HepG2 (cell line): ENCODE measurements around the gene EFS. TPM values are rescaled to one million over a fixed set of nuclear protein-coding genes. Genes with fewer than 3 reads are reported as not detected.

Experiments used
- ATAC-seq: fragments of 200-7000 bp; cut with Tn5 transposase; 3 replicates; pipeline ENCODE4 v1.9.1; 2020; ENCODE audit warnings: mild to moderate bottlenecking, moderate library complexity
- BruUV-seq: library from RNA; stranded (reverse); fragments of 400-500 nt; replicated peaks from 2 replicates; lab custom pipeline; 2021; lab: Mats Ljungman, UMichigan
- CTCF ChIA-PET: fragments of 300-600 bp; formaldehyde crosslinking; extraction: SDS; loops from one replicate; lab custom pipeline; 2021; ENCODE audit warnings: low total read pairs, inconsistent platforms, low intra/inter-chr PET ratio; lab: Yijun Ruan, JAX
- POLR2A ChIA-PET: fragments of 350-600 bp; sonication (Branson Sonifier 250); formaldehyde crosslinking; loops from one replicate; lab custom pipeline; 2020; ENCODE audit warnings: antibody characterized with exemption, inconsistent platforms; lab: Yijun Ruan, JAX
- DNase-seq: peaks from one replicate; pipeline ENCODE4 v3.0.0-alpha.2; 2015; ENCODE audit warnings: low spot score
- FAIRE-seq: peaks from 3 replicates; lab custom pipeline; 2011; peaks lifted over from hg19 to GRCh38; lab: Jason Lieb, UNC
- H2AFZ ChIP-seq: one replicate; pipeline ENCODE4 v1.6.1; 2011; ENCODE audit warnings: low read length, inconsistent platforms
- H3K27ac ChIP-seq: fragments of 300-600 bp; 3 replicates; pipeline ENCODE4 v1.8.0; 2011; ENCODE audit warnings: mixed run types, mild to moderate bottlenecking, mixed read lengths, low read length, inconsistent platforms; ENCODE audit not compliant: insufficient read depth; ENCODE audit errors: extremely low read length
- H3K27me3 ChIP-seq, 2 experiments: fragments of 200-600 bp in 1 of 2; 2 replicates in 1 of 2; 3 replicates in 1 of 2; pipeline versions ENCODE4 v1.6.0 to v1.8.0; 2011; ENCODE audit warnings: low read length in 2 of 2, mild to moderate bottlenecking in 2 of 2, moderate library complexity in 2 of 2, inconsistent platforms in 1 of 2; ENCODE audit not compliant: insufficient read depth in 2 of 2, control insufficient read depth in 1 of 2
- H3K36me3 ChIP-seq, 2 experiments: fragments of 200-600 bp in 1 of 2; replicated peaks in 1 of 2; 2 replicates in 1 of 2; 3 replicates in 1 of 2; pipeline versions ENCODE4 v1.5.1 to v1.8.0; 2011; ENCODE audit warnings: low read length in 2 of 2, inconsistent platforms in 1 of 2; ENCODE audit not compliant: insufficient read depth in 2 of 2, control insufficient read depth in 1 of 2
- H3K4me1 ChIP-seq: 2 replicates; pipeline ENCODE4 v1.5.1; 2012; ENCODE audit warnings: low read length, inconsistent platforms; ENCODE audit not compliant: insufficient read depth
- H3K4me2 ChIP-seq: 2 replicates; pipeline ENCODE4 v1.6.0; 2011; ENCODE audit warnings: low read depth, low read length, inconsistent platforms
- H3K4me3 ChIP-seq, 3 experiments: fragments of 200-600 bp in 1 of 3; sonication (generic), shearing (Covaris generic) in 1 of 3; replicated peaks in 1 of 3; 2 replicates each; pipeline ENCODE4 v1.5.1; 2011 to 2016; ENCODE audit warnings: low read length in 3 of 3, inconsistent platforms in 2 of 3, low read depth in 2 of 3, mild to moderate bottlenecking in 2 of 3, control low read depth in 1 of 3, mixed read lengths in 1 of 3; ENCODE audit not compliant: insufficient read depth in 1 of 3
- H3K79me2 ChIP-seq: one replicate; pipeline ENCODE4 v1.6.1; 2011; ENCODE audit warnings: low read length, inconsistent platforms; ENCODE audit not compliant: insufficient read depth
- H3K9ac ChIP-seq: 2 replicates; pipeline ENCODE4 v1.6.0; 2011; ENCODE audit warnings: mild to moderate bottlenecking, low read depth, low read length, inconsistent platforms; ENCODE audit not compliant: insufficient read depth
- H3K9me3 ChIP-seq: 2 replicates; pipeline ENCODE4 v1.5.1; 2012; ENCODE audit warnings: mild to moderate bottlenecking, low read length
- H4K20me1 ChIP-seq: 2 replicates; pipeline ENCODE4 v1.6.0; 2011; ENCODE audit warnings: inconsistent platforms, mild to moderate bottlenecking, low read length, moderate library complexity; ENCODE audit not compliant: insufficient read depth
- CREB1 ChIP-seq, 2 experiments: fragments of 450-650 bp in 1 of 2; IDR thresholded peaks; 2 replicates each; pipeline ENCODE4 v1.6.1; 2016 to 2017; ENCODE audit warnings: control low read depth in 1 of 2, mild to moderate bottlenecking in 1 of 2, missing compliant biosample characterization in 1 of 2, missing genetic modification characterization in 1 of 2
- ESRRA ChIP-seq: sonication (generic); formaldehyde crosslinking; IDR thresholded peaks from 2 replicates; pipeline ENCODE4 v1.5.1; 2020; ENCODE audit warnings: mild to moderate bottlenecking, low read depth, missing genetic modification reagents
- GABPB1 ChIP-seq: IDR thresholded peaks from 2 replicates; pipeline ENCODE4 v1.6.1; 2016; ENCODE audit warnings: mild to moderate bottlenecking, missing genetic modification reagents, moderate library complexity, missing compliant biosample characterization
- JUN ChIP-seq: sonication (generic); formaldehyde crosslinking; IDR thresholded peaks from 2 replicates; pipeline ENCODE4 v1.4.0; 2020; ENCODE audit warnings: mild to moderate bottlenecking, missing genetic modification reagents
- KAT2B ChIP-seq: fragments of 150-350 bp; IDR thresholded peaks from 2 replicates; pipeline ENCODE4 v1.6.1; 2014; ENCODE audit warnings: low read depth, low read length, borderline replicate concordance
- KAT7 ChIP-seq: IDR thresholded peaks from 2 replicates; pipeline ENCODE4 v1.6.1; 2018; ENCODE audit warnings: borderline replicate concordance, missing compliant biosample characterization
- KDM5B ChIP-seq: sonication (generic); formaldehyde crosslinking; IDR thresholded peaks from 2 replicates; pipeline ENCODE4 v1.4.0; 2020; ENCODE audit warnings: missing genetic modification reagents, mild to moderate bottlenecking, borderline replicate concordance
- NFE2L1 ChIP-seq: sonication (generic); formaldehyde crosslinking; IDR thresholded peaks from 2 replicates; pipeline ENCODE4 v1.4.0; 2020; ENCODE audit warnings: missing genetic modification reagents, mild to moderate bottlenecking, borderline replicate concordance
- NFYB ChIP-seq: sonication (generic); formaldehyde crosslinking; IDR thresholded peaks from 2 replicates; pipeline ENCODE4 v1.4.0; 2020; ENCODE audit warnings: missing genetic modification reagents
- TARDBP ChIP-seq: sonication (generic); formaldehyde crosslinking; IDR thresholded peaks from 2 replicates; pipeline ENCODE4 v1.8.0; 2022; ENCODE audit warnings: mild to moderate bottlenecking, missing genetic modification reagents
- TRIM24 ChIP-seq: sonication (generic); formaldehyde crosslinking; IDR thresholded peaks from 2 replicates; pipeline ENCODE4 v1.8.0; 2022; ENCODE audit warnings: mild to moderate bottlenecking, missing genetic modification reagents
- ZBTB8A ChIP-seq: sonication (generic); formaldehyde crosslinking; IDR thresholded peaks from 2 replicates; pipeline ENCODE4 v1.4.0; 2020; ENCODE audit warnings: mild to moderate bottlenecking, low read depth, missing genetic modification reagents, borderline replicate concordance
- ZFAT ChIP-seq: sonication (generic); formaldehyde crosslinking; conservative IDR thresholded peaks from 2 replicates; pipeline ENCODE4 v1.8.1; 2023; ENCODE audit warnings: missing genetic modification reagents, inconsistent platforms
- ZNF343 ChIP-seq: sonication (generic); formaldehyde crosslinking; IDR thresholded peaks from 2 replicates; pipeline ENCODE4 v1.4.0; 2020; ENCODE audit warnings: mild to moderate bottlenecking, missing genetic modification reagents
- ZNF556 ChIP-seq: sonication (generic); formaldehyde crosslinking; IDR thresholded peaks from 2 replicates; pipeline ENCODE4 v1.4.0; 2020; ENCODE audit warnings: mild to moderate bottlenecking, missing genetic modification reagents, borderline replicate concordance
- ZNF577 ChIP-seq: sonication (generic); formaldehyde crosslinking; IDR thresholded peaks from 2 replicates; pipeline ENCODE4 v1.4.0; 2020; ENCODE audit warnings: mild to moderate bottlenecking, low read depth, missing genetic modification reagents, borderline replicate concordance
- ZNF761 ChIP-seq: sonication (generic); formaldehyde crosslinking; conservative IDR thresholded peaks from 2 replicates; pipeline ENCODE4 v1.4.0; 2020; ENCODE audit warnings: mild to moderate bottlenecking, missing genetic modification reagents
- ZNF883 ChIP-seq: sonication (generic); formaldehyde crosslinking; IDR thresholded peaks from 2 replicates; pipeline ENCODE4 v1.5.1; 2020; ENCODE audit warnings: mild to moderate bottlenecking, missing genetic modification reagents; ENCODE audit errors: not compliant biosample characterization
- ZSCAN9 ChIP-seq: IDR thresholded peaks from 2 replicates; pipeline ENCODE4 v1.6.1; 2016; ENCODE audit warnings: borderline replicate concordance
- WGBS: methylation state at CpG from one replicate; pipeline ENCODE4 v1.1.6; 2017; ENCODE audit warnings: low lambda C conversion rate; 5-methylcytosine and 5-hydroxymethylcytosine counted together
- in situ Hi-C: cut with HindIII; loops from 2 replicates; pipeline ENCODE4 v1.10.0; 2017; ENCODE audit warnings: low pct_unique_long_range_greater_than_20kb; ENCODE audit not compliant: extremely low pct_ligation_motif_present
- intact Hi-C: fragments of 100-400 bp; cut with micrococcal nuclease; formaldehyde crosslinking; loops from one replicate; pipeline ENCODE4 v1.10.0; 2022; ENCODE audit not compliant: unreplicated experiment
- polyA plus RNA-seq, 8 experiments: library from polyadenylated mRNA; depleted of rRNA in 3 of 8; stranded (reverse) in 7 of 8; unstranded in 1 of 8; fragments of >200 nt; fragmentation: Illumina TruSeq in 4 of 8; extraction: Trizol in 4 of 8; gene quantifications; 2 replicates each; pipeline versions ENCODE4 v1.2.1 to v1.2.3, GENCODE V29; 2011 to 2016; ENCODE audit warnings: low read depth in 4 of 8, missing spikeins in 1 of 8, mixed read lengths in 1 of 8; ENCODE audit not compliant: insufficient read depth in 1 of 8
- total RNA-seq, 5 experiments: library from RNA; depleted of rRNA; stranded (reverse); fragments of >200 nt; fragmentation: Illumina TruSeq; extraction: Trizol; gene quantifications; 2 replicates each; pipeline ENCODE4 v1.2.3, GENCODE V29; 2016; ENCODE audit warnings: low read depth in 1 of 5
- TF ChIP-seq, protein P1 (sequence below): sonication (generic); formaldehyde crosslinking; IDR thresholded peaks from 2 replicates; pipeline ENCODE4 v1.8.0; 2022; ENCODE audit warnings: mild to moderate bottlenecking, missing genetic modification reagents
- TF ChIP-seq, protein P2 (sequence below): sonication (generic); formaldehyde crosslinking; IDR thresholded peaks from 2 replicates; pipeline ENCODE4 v1.4.0; 2020; ENCODE audit warnings: missing genetic modification reagents

The EFS gene
- total and polyA plus RNA-seq, 2 of the 13 experiments (the other 11 are each of a cell fraction or from before 2014, with no cell fraction given): not detected

- TF ChIP-seq, protein P1, sequence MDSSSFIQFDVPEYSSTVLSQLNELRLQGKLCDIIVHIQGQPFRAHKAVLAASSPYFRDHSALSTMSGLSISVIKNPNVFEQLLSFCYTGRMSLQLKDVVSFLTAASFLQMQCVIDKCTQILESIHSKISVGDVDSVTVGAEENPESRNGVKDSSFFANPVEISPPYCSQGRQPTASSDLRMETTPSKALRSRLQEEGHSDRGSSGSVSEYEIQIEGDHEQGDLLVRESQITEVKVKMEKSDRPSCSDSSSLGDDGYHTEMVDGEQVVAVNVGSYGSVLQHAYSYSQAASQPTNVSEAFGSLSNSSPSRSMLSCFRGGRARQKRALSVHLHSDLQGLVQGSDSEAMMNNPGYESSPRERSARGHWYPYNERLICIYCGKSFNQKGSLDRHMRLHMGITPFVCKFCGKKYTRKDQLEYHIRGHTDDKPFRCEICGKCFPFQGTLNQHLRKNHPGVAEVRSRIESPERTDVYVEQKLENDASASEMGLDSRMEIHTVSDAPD (CRISPR knock-in tag): no peak
- TF ChIP-seq KAT7 (CRISPR knock-in tag): no peak
- TF ChIP-seq GABPB1 (CRISPR knock-in tag): peak; percentile 35; the same call in 1 of the 2 replicates
- TF ChIP-seq, protein P2, sequence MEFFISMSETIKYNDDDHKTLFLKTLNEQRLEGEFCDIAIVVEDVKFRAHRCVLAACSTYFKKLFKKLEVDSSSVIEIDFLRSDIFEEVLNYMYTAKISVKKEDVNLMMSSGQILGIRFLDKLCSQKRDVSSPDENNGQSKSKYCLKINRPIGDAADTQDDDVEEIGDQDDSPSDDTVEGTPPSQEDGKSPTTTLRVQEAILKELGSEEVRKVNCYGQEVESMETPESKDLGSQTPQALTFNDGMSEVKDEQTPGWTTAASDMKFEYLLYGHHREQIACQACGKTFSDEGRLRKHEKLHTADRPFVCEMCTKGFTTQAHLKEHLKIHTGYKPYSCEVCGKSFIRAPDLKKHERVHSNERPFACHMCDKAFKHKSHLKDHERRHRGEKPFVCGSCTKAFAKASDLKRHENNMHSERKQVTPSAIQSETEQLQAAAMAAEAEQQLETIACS: no peak
- TF ChIP-seq ESRRA (CRISPR knock-in tag): peak; percentile 67; the same call in 1 of the 2 replicates
- no peak for TF ChIP-seq ZSCAN9 (CRISPR knock-in tag)
- no peak for TF ChIP-seq NFYB (CRISPR knock-in tag)
Observed at GRCh38 chr14:23359167-23359626, 5.8 kb downstream of the EFS start (continued).

- intact Hi-C loops (no loop called here), in situ Hi-C loops (no loop called here)
- peak; percentile 31 for ATAC-seq
- FAIRE-seq: no peak
- H3K4me1 ChIP-seq: peaks cover 30% of the 10 kb centered on the region
- H3K27me3 ChIP-seq: peaks cover 38 to 93% of the 10 kb centered on the region in 2 experiments
- WGBS: 36% methylated on average over 12 of the region's 12 CpGs
- POLR2A ChIA-PET: no interaction called here
- no peak overlapping the region for H3K4me3 ChIP-seq
- no peaks in the 10 kb centered on the region for H4K20me1 ChIP-seq
- H3K9ac ChIP-seq: no peak overlapping the region
- CTCF ChIA-PET: interaction anchor here (1.6 kb wide), 1 partner anchor 21 kb away, joined by 4 read pairs; no protein-coding TSS in a partner anchor
- no peak overlapping the region for H3K4me2 ChIP-seq
- H2AFZ ChIP-seq: no peak overlapping the region
- no peaks in the 10 kb centered on the region for H3K79me2 ChIP-seq
- H3K36me3 ChIP-seq: no peaks in the 10 kb centered on the region
- no peaks in the 10 kb centered on the region for H3K9me3 ChIP-seq
- BruUV-seq: no TSS peak
- no peak overlapping the region for H3K27ac ChIP-seq
- DNase-seq: no peak
- 0 out of 2 replicates have a peak, but pooled peaks have one; percentile 59 for TF ChIP-seq JUN
- TF ChIP-seq ZNF883: no peak
- 0 out of 2 replicates have a peak, but pooled peaks have one; percentile 31 for TF ChIP-seq ZNF577
- TF ChIP-seq ZNF343 (CRISPR knock-in tag): 0 out of 2 replicates have a peak, but pooled peaks have one; percentile 34
- TF ChIP-seq ZNF556 (CRISPR knock-in tag): peak; percentile 47; the same call in 1 of the 2 replicates
- no peak for TF ChIP-seq TRIM24 (CRISPR knock-in tag)
- no peak for TF ChIP-seq CREB1 (IDR thresholded peaks at IDR 0.05)
- TF ChIP-seq CREB1 (CRISPR knock-in tag; IDR thresholded peaks at IDR 0.05): no peak
- TF ChIP-seq NFE2L1 (CRISPR knock-in tag): no peak
- no peak for TF ChIP-seq KAT2B
- no peak for TF ChIP-seq ZBTB8A (CRISPR knock-in tag)
- peak; percentile 65; the same call in 1 of the 2 replicates for TF ChIP-seq KDM5B (CRISPR knock-in tag)
- TF ChIP-seq TARDBP: 0 out of 2 replicates have a peak, but pooled peaks have one; percentile 23
- TF ChIP-seq ZNF761: 0 out of 2 replicates have a peak, but pooled peaks have one; percentile 20
- TF ChIP-seq ZFAT (CRISPR knock-in tag): no peak
Observed at GRCh38 chr14:23358553-23359166, 6.3 kb downstream of the EFS start.
